Liver (tissue), 9 donors: Measurements from ENCODE around the gene L3MBTL3. TPM values are rescaled to one million over a fixed set of nuclear protein-coding genes. Genes with fewer than 3 reads are reported as not detected.

ENCODE experiments used
- DNase-seq: peaks from one replicate; pipeline ENCODE4 v3.0.0-alpha.2; 2017; ENCODE audit warnings: low spot score
- H3K27ac ChIP-seq, 2 donors: one replicate each; pipeline ENCODE4 v1.7.0; 2013; ENCODE audit warnings: inconsistent platforms in 2 of 2, low read length in 2 of 2, control low read depth in 1 of 2, low read depth in 1 of 2, mild to moderate bottlenecking in 1 of 2
- H3K27me3 ChIP-seq, 4 donors: one replicate each; pipeline versions ENCODE4 v1.6.1 to v1.7.0; 2013; ENCODE audit warnings: low read length in 3 of 4, inconsistent platforms in 1 of 4, mild to moderate bottlenecking in 1 of 4, moderate library complexity in 1 of 4; ENCODE audit not compliant: control insufficient read depth in 4 of 4, insufficient read depth in 4 of 4
- H3K36me3 ChIP-seq, 4 donors: one replicate each; pipeline versions ENCODE4 v1.6.1 to v1.7.0; 2013; ENCODE audit warnings: low read length in 3 of 4, mild to moderate bottlenecking in 3 of 4, low read depth in 1 of 4, moderate library complexity in 1 of 4; ENCODE audit not compliant: control insufficient read depth in 4 of 4, insufficient read depth in 3 of 4
- H3K4me1 ChIP-seq, 4 donors: one replicate each; pipeline versions ENCODE4 v1.6.1 to v1.7.0; 2013; ENCODE audit warnings: low read length in 3 of 4, mild to moderate bottlenecking in 3 of 4, moderate library complexity in 1 of 4; ENCODE audit not compliant: control insufficient read depth in 4 of 4, insufficient read depth in 4 of 4
- H3K4me3 ChIP-seq, 3 donors: one replicate each; pipeline versions ENCODE4 v1.6.1 to v1.7.0; 2013; ENCODE audit warnings: low read length in 3 of 3, control low read depth in 1 of 3, low read depth in 1 of 3, mild to moderate bottlenecking in 1 of 3
- H3K9ac ChIP-seq, 2 donors: one replicate each; pipeline ENCODE4 v1.7.0; 2013; ENCODE audit warnings: low read length in 2 of 2, mild to moderate bottlenecking in 2 of 2, moderate library complexity in 2 of 2, control low read depth in 1 of 2, low read depth in 1 of 2
- H3K9me3 ChIP-seq, 4 donors: one replicate each; pipeline versions ENCODE4 v1.6.1 to v1.7.0; 2013; ENCODE audit warnings: low read length in 3 of 4; ENCODE audit not compliant: control insufficient read depth in 4 of 4
- ATF3 ChIP-seq: IDR thresholded peaks from 2 replicates; pipeline ENCODE4 v1.6.1; 2016; ENCODE audit warnings: antibody characterized with exemption
- CTCF ChIP-seq: fragments of 150-350 bp; IDR thresholded peaks from 2 replicates; pipeline ENCODE4 v1.5.1; 2017; ENCODE audit warnings: improper control_type of control experiment, low read depth, low read length; ENCODE audit not compliant: missing input control
- EGR1 ChIP-seq, 2 donors: IDR thresholded peaks; 2 replicates each; pipeline ENCODE4 v1.6.1; 2016 to 2018; ENCODE audit warnings: antibody characterized with exemption in 2 of 2, low read depth in 2 of 2
- FOXA1 ChIP-seq: IDR thresholded peaks from 2 replicates; pipeline ENCODE4 v1.6.1; 2016; ENCODE audit warnings: antibody characterized with exemption
- FOXA2 ChIP-seq: IDR thresholded peaks from 2 replicates; pipeline ENCODE4 v1.6.1; 2016; ENCODE audit warnings: antibody characterized with exemption
- GABPA ChIP-seq, 2 donors: IDR thresholded peaks in 1 of 2; conservative IDR thresholded peaks in 1 of 2; 2 replicates each; pipeline ENCODE4 v1.6.1; 2016; ENCODE audit warnings: antibody characterized with exemption in 2 of 2, mild to moderate bottlenecking in 1 of 2, moderate library complexity in 1 of 2
- HNF4A ChIP-seq, 2 donors: conservative IDR thresholded peaks; 2 replicates each; pipeline ENCODE4 v1.6.1; 2016; ENCODE audit warnings: antibody characterized with exemption in 2 of 2, mild to moderate bottlenecking in 2 of 2
- HNF4G ChIP-seq: IDR thresholded peaks from 2 replicates; pipeline ENCODE4 v1.6.1; 2016; ENCODE audit warnings: antibody characterized with exemption
- MAX ChIP-seq: IDR thresholded peaks from 2 replicates; pipeline ENCODE4 v1.6.1; 2016; ENCODE audit warnings: antibody characterized with exemption
- NR2F2 ChIP-seq: IDR thresholded peaks from 2 replicates; pipeline ENCODE4 v1.6.1; 2016; ENCODE audit warnings: antibody characterized with exemption
- REST ChIP-seq: IDR thresholded peaks from 2 replicates; pipeline ENCODE4 v1.6.1; 2016; ENCODE audit warnings: antibody characterized with exemption, mild to moderate bottlenecking
- RXRA ChIP-seq, 2 donors: IDR thresholded peaks; 2 replicates each; pipeline ENCODE4 v1.6.1; 2017 to 2018; ENCODE audit warnings: antibody characterized with exemption in 2 of 2, mild to moderate bottlenecking in 1 of 2
- SP1 ChIP-seq: IDR thresholded peaks from 2 replicates; pipeline ENCODE4 v1.6.1; 2018; ENCODE audit warnings: antibody characterized with exemption, mild to moderate bottlenecking
- TAF1 ChIP-seq: conservative IDR thresholded peaks from 2 replicates; pipeline ENCODE4 v1.6.1; 2016; ENCODE audit warnings: antibody characterized with exemption, mild to moderate bottlenecking
- YY1 ChIP-seq: IDR thresholded peaks from 2 replicates; pipeline ENCODE4 v1.6.1; 2016; ENCODE audit warnings: antibody characterized with exemption, mild to moderate bottlenecking
- ZBTB33 ChIP-seq: IDR thresholded peaks from 2 replicates; pipeline ENCODE4 v1.6.1; 2016; ENCODE audit warnings: antibody characterized with exemption
- WGBS: extraction: QIAGEN DNeasy Blood & Tissue Kit; methylation state at CpG from one replicate; pipeline ENCODE4 v1.1.7; 2013; 5-methylcytosine and 5-hydroxymethylcytosine counted together
- polyA plus RNA-seq, 2 donors: library from polyadenylated mRNA; stranded (reverse) in 1 of 2; unstranded in 1 of 2; fragments of 200-250 nt in 1 of 2; fragments of >200 nt in 1 of 2; fragmentation: Nextera tagmentation in 1 of 2; extraction: Ambion mirVana in 1 of 2; gene quantifications; one replicate each; pipeline versions ENCODE4 v1.2.1 to v1.2.3, GENCODE V29; 2013 to 2015
- total RNA-seq, 2 donors: library from RNA; depleted of rRNA; stranded (reverse); fragments of >200 nt; gene quantifications; one replicate each; pipeline ENCODE4 v1.2.3, GENCODE V29; 2014
- donor health status: healthy.
- donor health status: healthy.
- donor health status: healthy.
- donor health status: healthy.
- donor health status: healthy.

Gene L3MBTL3
- total and polyA plus RNA-seq, 4 donors, result 1.9 to 9.2 (median 3.7) TPM

GRCh38 chr6:129976110-129976509 lies 42.3 kb upstream of the L3MBTL3 start:
- H3K9me3 ChIP-seq, result peaks cover 0 to 3% (median 0%) of the 10 kb centered on the region in 4 donors
- WGBS, result 96% methylated on average over 4 of the region's 4 CpGs
- H3K27ac ChIP-seq, result no peak overlapping the region
- TF ChIP-seq SP1 (no peak), GABPA (IDR thresholded peaks at IDR 0.05 in 1 of 2, conservative IDR thresholded peaks at IDR 0.05 in 1 of 2) (no peak), CTCF (no peak), FOXA2 (no peak), REST (no peak), TAF1 (no peak), YY1 (no peak), HNF4G (no peak), ZBTB33 (no peak), RXRA (IDR thresholded peaks at IDR 0.05) (no peak), HNF4A (conservative IDR thresholded peaks at IDR 0.05) (no peak), FOXA1 (no peak), MAX (no peak), ATF3 (no peak), EGR1 (IDR thresholded peaks at IDR 0.05; ENCODE audit: low read depth in 2 of 2) (no peak), NR2F2 (no peak)
- DNase-seq, result no peak
- no peaks in the 10 kb centered on the region for H3K27me3 ChIP-seq
- no peak overlapping the region for H3K9ac ChIP-seq
- H3K4me3 ChIP-seq, result no peak overlapping the region
- H3K36me3 ChIP-seq, result no peaks in the 10 kb centered on the region
- H3K4me1 ChIP-seq, result no peaks in the 10 kb centered on the region
